HG03575 (cell line): ENCODE results near the gene POPDC2.

Experiments
- ATAC-seq: cut with Tn5 transposase; IDR thresholded peaks from one replicate; pipeline ENCODE4 v1.9.1; 2021; ENCODE audit not compliant: unreplicated experiment, insufficient number of reproducible peaks, low FRiP score; ENCODE audit errors: extremely low read depth

Gene POPDC2

GRCh38 chr3:119645813-119646212, 14.6 kb downstream of the POPDC2 start:
- no peak for ATAC-seq

GRCh38 chr3:119644481-119644880, 15.9 kb downstream of the POPDC2 start:
- ATAC-seq, result no peak

- no peak for ATAC-seq
Observed at GRCh38 chr3:119643528-119643927, 16.9 kb downstream of the POPDC2 start.

- no peak for ATAC-seq
Observed at GRCh38 chr3:119642746-119643473, 17.5 kb downstream of the POPDC2 start.

- no peak for ATAC-seq
Observed at GRCh38 chr3:119641416-119641815, 19.0 kb downstream of the POPDC2 start.

- ATAC-seq, result no peak
Observed at GRCh38 chr3:119639494-119640350, 20.7 kb downstream of the POPDC2 start.

- ATAC-seq, result peak; percentile 21
Observed at GRCh38 chr3:119637679-119638477, 22.5 kb downstream of the POPDC2 start.

- ATAC-seq, result no peak
Observed at GRCh38 chr3:119636891-119637611, 23.3 kb downstream of the POPDC2 start.

GRCh38 chr3:119636249-119636648, 24.1 kb downstream of the POPDC2 start:
- no peak for ATAC-seq

GRCh38 chr3:119635719-119636118, 24.7 kb downstream of the POPDC2 start:
- ATAC-seq, result no peak

- ATAC-seq, result no peak
Observed at GRCh38 chr3:119632829-119633228, 27.6 kb downstream of the POPDC2 start.

GRCh38 chr3:119632216-119632615, 28.2 kb downstream of the POPDC2 start:
- no peak for ATAC-seq

GRCh38 chr3:119631516-119631915, 28.9 kb downstream of the POPDC2 start:
- no peak for ATAC-seq

- no peak for ATAC-seq
Observed at GRCh38 chr3:119630880-119631329, 29.5 kb downstream of the POPDC2 start.

- no peak for ATAC-seq
Observed at GRCh38 chr3:119630128-119630879, 30.1 kb downstream of the POPDC2 start.

- ATAC-seq, result no peak
Observed at GRCh38 chr3:119628816-119629445, 31.5 kb downstream of the POPDC2 start.

GRCh38 chr3:119628390-119628789, 32.0 kb downstream of the POPDC2 start:
- ATAC-seq, result no peak

- no peak for ATAC-seq
Observed at GRCh38 chr3:119627461-119627860, 32.9 kb downstream of the POPDC2 start.
